Midbrain (tissue), 1 donor: Measurements from ENCODE around the gene PAIP2.

Experiments
- DNase-seq: peaks from one replicate; lab custom pipeline; 2025; lab: John Stamatoyannopoulos, UW

Gene PAIP2

DNA sequence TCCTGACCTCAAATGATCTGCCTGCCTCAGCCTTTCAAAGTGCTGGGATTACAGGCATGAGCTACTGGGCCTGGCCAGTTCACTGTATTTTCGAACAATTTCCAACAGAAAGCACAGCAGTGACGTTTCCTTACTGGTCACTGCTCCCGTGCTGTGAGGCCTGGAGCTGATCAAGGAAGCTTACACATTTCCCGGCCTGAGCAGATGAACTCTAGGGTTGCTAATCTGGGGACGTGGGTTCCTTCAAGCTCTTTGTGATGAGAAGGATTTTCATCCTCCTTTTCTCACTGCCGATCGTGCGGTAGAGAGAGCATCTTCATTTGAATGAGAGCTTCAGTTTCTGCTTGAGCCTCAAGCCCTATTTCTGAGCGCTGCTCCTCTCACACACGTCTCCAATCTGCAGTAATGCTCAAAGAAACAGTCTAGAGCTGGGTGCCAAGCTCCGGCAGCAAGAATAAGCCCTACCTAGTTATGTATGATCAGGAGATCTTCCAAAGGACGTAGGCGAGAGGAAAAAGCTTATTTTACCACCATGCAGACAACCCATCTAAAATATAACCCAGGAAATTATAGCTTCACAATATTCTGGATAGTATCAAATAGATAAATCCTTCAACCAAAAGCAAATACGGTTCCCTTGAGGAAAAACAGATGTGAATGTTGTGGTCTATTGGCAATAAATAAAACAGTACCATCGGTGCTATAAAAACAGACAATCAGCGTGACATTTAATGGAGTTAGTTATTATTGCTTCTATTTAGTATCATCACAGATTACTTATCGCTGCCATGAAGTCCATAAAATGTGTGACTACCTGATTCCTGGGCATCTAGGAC, 69.6 kb downstream of the PAIP2 start:
- DNase-seq: no peak

DNA sequence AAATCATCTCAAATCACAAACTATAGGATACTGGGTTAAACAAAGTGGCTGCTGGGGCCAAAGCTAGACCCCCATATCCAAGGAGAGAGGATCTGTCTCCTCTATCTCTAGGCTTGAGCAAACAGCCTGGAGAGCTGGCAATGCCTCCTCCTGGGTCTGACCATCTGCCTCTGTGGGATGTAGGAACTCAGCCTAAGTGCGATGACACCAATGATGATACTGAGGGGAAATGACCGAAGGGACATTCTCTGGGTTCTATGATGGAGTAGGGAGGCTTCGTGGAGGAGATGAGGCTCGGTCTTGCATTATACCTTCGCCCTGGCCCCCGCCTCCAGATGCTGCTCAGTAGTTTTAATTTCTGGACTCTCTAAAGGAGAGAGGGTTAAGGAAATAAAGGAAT, 71.5 kb downstream of the PAIP2 start:
- no peak for DNase-seq

DNA sequence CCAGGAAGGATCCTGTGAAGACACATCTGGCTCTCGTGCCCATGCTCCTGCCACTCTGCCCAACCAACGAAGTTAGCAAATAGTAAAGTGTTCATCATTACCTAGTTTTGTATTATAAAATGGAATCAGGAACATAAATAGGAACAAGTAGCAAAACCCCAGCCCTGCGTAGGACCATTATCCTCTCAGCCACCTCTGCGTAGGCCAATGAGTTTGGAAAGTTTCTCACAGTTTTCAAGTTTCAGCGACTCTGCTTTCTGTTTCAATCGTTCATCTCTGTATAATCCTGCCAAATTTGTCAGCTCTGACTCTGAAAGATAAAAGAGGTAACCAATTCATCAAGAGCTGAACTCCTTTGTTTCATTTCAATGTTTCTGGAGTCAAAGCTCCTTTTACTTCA, 72.3 kb downstream of the PAIP2 start:
- no peak for DNase-seq

DNA sequence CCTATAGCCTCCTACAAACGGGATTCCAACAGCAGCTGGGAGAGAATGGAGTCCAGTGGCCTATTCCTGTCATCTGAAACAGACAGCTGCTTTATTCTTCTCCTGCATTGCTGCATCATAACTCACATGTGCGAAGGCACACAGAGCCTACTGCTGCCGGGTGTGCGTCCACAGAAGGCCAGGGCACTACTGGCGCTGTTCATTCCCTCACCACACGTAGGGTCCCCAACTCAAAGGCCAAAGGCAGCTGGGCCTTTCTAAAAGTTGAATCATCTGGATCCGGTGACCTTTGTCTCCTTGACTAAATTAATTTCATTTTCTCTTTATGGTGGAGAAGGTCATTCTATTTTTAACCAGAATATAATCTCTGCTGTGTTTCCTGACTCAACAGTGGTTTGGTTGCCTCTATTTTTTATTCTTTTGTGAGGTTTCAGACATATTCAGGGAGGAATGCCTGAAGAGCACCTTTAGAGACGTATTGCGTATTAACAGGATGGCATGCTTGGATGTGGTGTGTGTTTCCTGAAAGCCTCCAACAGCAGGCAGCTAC, 73.0 kb downstream of the PAIP2 start:
- peak; percentile 29 for DNase-seq

DNA sequence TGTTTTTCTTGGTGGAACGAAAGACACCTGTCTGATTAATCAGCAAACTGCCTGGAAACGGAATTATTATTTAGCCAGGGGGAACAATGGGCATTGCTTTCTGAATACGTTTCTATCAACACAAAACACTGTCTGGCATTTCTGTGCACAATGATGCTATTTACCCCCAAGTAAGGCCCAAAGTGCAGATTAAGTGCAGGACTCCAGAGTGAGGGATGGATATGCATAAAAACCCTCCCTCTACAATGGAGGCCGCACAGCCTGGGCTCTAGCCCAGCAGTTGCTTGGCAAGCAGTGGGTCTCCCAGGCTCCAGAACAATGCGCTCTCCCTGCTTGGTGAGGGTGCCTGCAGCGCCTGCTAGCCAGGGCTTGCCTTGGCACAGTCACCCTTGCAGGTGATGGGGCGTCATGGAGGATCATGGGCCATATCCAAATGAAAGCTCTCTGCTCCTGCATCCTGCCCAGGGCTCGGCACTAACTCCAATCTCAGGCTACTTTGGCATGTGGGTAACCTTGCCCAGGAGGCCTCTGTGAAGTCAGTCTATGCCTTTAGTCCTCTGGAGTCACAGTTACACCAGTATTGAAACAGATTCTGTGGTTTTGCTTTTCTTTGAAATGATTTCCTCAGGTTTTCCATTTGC, 73.7 kb downstream of the PAIP2 start:
- DNase-seq: peak; percentile 89

DNA sequence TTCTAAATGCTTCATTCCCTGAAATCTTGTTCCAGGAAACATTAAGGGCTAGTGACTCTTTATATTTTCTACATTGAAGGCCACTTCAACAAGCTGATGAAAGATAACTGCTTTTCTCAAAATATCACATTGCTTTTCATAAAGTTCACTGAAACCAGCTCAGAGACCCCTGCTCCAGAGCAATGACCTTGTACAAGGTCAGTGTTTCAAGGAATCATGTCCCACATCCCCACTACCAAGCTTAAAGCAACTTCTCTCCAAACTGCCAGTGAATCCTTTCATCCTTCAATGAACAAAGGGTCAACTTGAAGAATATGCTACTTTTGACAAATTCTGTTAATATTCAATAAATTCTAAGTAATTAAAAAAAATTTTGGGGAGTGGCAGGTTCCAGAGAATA, 74.2 kb downstream of the PAIP2 start:
- DNase-seq: no peak

DNA sequence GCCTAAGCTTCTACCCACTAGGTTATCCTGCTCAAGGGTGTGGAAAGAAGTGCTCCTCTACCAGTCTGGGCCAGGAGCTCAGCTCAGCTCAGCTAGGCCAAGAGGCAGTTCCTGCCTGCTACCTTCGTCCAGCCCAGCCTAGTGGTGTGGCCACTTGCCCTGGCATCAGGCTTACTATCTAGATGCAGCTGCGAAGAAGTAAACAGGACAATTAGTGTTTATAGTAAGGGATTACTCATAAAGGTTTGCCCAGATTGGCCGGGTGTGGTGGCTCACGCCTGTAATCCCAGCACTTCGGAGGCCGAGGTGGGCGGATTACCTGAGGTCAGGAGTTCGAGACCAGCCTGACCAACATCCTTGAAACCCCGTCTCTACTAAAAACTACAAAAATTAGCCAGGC, 75.0 kb downstream of the PAIP2 start:
- no peak for DNase-seq

DNA sequence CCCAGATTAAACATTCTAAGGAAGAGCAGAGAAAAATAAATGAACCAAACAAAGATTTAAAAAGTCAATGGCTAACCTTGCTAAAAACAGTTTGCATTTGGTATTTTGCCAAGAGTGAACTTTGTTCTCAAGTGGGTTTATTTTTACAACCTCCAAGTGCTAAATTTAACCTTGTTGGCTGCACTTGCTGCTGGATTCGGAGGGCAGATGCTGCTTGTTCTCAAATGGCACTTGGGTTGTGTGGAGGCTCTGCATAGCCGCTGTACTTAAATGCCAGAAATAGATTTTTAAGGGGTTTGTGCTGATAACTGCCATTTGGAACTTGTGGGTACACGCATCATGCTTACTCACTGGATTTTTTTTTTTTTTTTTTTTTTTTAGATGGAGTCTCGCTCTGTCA, 75.6 kb downstream of the PAIP2 start:
- DNase-seq: peak; percentile 68

DNA sequence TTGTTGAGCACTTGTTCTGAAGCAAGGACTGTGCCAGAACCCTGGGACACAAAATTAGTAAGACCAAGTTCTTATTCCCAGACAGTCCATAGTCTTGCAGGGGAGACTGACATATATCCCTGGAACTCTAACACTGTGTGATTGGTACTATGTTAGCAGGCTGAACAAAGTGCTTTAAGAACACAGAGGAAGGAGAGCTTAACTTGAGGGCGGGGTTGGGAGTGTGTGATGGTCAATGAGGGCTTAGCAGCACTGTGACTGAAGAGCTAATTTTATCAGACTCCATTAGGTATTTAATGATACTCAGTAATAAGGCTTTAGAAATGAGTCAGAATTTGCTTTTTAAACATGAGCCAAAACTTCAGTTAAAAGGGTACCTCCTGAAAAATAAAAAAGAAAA, 77.1 kb downstream of the PAIP2 start:
- DNase-seq: no peak
